HFF-Myc (cell line): ENCODE measurements around the gene BRAT1.

Source experiments
- DNase-seq: peaks from one replicate; pipeline ENCODE4 v3.0.0-alpha.2; 2011; ENCODE audit warnings: low read depth; ENCODE audit errors: extremely low read depth
- H3K4me3 ChIP-seq: replicated peaks from 2 replicates; pipeline ENCODE4 v1.5.1; 2011; ENCODE audit warnings: low read depth, mild to moderate bottlenecking, control low read depth, low read length
- TF ChIP-seq, protein P1 (sequence below): IDR thresholded peaks from 2 replicates; pipeline ENCODE4 v1.5.1; 2012; ENCODE audit warnings: mild to moderate bottlenecking, low read depth, low read length, control low read depth; ENCODE audit errors: missing control alignments

The BRAT1 gene

DNA sequence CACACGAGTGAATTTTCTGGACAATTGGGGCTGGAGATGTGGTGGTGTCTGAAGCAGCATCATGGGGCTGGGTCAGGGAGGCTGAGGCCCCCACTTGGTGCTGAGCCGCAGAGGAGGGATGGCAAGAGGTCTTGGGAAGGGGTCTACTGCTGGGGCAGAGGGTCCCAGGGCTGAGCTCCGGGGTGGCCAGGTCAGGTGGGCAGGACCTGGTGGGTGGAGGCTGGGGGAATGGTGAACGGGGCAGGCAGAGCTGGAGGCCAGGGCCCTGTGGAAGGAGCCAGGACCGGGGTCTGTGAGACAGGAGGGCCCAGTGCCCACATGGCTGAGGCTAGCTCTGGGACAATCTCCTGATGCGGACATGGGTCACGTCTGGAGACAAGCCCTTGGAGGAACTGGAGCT is 56.1 kb downstream of the BRAT1 start:
- no peak overlapping the region for H3K4me3 ChIP-seq
- DNase-seq: no peak
- TF ChIP-seq, protein P1, sequence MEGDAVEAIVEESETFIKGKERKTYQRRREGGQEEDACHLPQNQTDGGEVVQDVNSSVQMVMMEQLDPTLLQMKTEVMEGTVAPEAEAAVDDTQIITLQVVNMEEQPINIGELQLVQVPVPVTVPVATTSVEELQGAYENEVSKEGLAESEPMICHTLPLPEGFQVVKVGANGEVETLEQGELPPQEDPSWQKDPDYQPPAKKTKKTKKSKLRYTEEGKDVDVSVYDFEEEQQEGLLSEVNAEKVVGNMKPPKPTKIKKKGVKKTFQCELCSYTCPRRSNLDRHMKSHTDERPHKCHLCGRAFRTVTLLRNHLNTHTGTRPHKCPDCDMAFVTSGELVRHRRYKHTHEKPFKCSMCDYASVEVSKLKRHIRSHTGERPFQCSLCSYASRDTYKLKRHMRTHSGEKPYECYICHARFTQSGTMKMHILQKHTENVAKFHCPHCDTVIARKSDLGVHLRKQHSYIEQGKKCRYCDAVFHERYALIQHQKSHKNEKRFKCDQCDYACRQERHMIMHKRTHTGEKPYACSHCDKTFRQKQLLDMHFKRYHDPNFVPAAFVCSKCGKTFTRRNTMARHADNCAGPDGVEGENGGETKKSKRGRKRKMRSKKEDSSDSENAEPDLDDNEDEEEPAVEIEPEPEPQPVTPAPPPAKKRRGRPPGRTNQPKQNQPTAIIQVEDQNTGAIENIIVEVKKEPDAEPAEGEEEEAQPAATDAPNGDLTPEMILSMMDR: no peak

DNA sequence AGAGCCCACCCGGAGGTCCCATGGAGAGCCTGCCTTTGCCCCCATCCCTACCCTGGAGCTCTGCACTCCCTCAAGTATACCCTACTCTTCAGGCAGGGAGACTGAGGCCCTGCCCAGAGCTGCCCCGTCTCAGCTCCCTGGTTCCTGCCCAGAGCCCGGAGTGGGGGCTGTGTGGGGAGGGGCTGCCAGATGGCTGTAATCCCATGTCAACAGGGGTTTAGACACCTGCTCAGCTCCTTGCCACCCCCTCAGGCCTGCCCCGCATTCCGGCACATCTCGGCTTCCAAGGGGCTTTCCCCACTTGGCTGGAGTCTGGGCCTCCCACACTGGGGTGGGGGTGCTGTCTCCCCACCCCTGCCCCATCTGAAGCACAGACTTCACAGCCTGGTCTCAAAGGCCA is 56.6 kb downstream of the BRAT1 start:
- no peak overlapping the region for H3K4me3 ChIP-seq
- TF ChIP-seq, protein P1: no peak
- DNase-seq: no peak

DNA sequence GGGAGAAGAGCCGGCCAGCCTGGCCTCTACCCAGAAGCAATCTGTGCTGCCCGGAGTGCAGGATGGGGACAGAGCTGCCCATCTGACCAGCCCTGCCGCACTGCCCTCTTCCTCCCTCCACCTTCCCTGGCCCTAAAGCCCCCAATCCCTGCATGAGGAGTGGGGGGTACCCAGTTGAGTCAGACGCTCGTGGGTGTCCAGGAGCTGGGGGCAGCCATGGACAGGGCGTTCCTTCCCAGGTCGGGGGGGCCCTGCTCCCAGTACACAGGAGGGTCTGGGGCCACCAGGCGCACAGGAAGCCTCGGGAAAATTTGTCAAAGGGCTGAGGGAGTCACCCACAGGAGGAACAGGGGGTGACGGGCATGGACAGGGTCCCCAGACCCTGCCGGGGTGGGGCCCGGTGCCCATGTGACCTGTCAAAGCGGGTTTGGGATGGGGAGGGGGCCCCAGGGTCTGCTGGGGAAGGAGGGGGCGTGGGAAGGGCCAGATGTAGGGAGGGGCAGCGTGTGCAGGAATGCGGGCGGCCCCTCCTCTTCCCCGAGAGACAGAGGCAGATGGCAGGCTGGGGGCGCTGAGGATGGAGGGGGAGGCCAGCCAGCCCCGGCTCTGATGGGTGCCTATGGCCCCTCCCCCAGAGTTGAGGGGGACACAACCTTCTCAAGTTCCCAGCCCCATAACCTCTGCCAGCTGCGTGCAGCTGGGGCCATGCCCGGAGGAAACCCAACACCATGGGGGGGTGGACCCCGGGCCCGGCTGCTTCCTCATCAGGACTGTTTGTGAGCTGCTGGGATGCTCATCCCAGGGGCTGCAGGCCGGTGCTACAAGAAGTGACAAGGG is 57.6 kb downstream of the BRAT1 start:
- no peak overlapping the region for H3K4me3 ChIP-seq
- no peak for DNase-seq
- TF ChIP-seq, protein P1: no peak

DNA sequence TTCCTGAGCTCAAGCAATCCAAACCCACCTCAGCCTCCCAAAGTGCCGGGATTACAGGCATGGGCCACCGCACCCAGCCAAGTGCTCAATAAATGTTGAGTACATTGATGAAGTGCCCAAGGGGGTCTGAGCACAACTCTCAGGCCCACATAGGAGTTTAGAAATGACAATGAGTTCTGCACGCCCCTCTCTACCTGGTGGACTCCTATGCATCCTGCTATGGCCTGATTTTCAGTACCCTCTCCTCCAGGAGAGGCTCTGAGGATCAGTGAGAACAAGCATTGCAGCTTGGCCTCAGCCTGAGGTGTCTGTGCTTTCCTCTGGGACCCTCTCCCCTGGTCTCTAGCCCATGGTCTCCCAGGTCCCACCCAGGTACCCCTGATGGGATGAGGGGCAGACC is 58.3 kb downstream of the BRAT1 start:
- DNase-seq: no peak
- H3K4me3 ChIP-seq: no peak overlapping the region
- TF ChIP-seq, protein P1: no peak

DNA sequence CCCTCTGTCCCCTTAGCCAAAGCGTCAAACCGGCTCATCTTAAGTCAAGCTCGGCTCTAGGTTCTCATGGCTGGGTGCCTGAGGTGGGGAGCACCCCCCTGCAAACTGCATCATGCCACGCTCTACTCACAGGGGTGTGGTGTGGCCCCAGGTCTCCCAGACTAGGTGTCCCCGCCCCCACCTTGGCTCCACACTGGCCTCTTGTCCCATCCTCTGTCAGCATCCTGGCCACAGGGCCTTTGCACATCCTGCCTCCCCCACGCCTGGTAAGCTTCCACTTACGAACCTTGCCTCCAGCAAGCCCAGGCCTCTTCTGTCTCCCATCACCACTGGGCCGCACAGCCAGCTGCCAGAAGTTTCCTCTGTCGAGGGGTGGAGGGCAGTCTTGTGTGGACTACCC is 58.9 kb downstream of the BRAT1 start:
- no peak overlapping the region for H3K4me3 ChIP-seq
- TF ChIP-seq, protein P1: no peak
- DNase-seq: no peak

DNA sequence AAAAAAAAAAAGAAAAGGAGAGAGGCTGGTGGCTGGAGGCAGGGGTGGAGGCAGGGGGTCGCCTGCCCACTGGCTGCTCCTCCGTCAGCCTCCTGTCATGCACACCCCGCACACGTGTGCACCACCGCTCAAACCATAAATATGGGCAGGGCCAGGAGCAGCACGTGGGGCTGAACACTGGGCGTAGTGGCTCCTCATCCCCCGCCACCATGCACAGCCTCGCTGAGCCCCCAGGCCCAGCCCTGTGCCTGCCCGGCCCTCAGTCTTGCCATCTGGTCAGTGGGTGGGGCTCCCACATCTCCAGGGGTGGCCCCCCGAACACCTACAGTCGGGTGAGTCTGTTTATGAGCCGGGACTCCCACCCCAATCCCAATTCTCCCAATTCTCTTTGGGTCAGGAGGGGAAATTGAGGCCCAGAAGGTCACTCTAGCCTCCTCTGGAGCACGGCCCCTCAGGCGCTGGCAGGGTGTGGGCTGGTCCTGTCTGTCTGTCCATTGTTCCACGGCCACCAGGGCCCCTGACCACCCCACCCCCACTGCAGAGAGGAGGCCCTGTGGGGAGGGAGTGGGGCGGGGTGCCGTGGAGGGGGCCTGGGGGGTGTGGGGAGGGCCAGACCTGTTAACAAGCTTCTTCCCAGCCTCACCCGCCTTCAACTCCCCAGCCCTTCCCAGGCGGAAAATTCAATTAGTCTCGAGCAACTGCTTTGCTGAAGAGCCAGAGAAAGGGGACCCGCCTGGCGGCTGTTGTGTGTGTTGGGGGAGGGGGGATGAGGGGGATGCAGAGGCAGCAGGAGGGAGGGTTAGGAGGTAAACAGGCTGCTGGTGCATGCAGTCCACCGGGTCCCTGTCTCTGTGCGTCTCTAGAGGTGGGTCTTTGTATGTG is 59.7 kb downstream of the BRAT1 start:
- TF ChIP-seq, protein P1: no peak
- H3K4me3 ChIP-seq: no peak overlapping the region
- DNase-seq: no peak
